Transverse colon (tissue), 3 donors: Measurements from ENCODE around the gene DOK7.

Experiments used
- CTCF ChIP-seq, 5 experiments: fragments of 200-600 bp in 3 of 5; fragments of 450-650 bp in 2 of 5; sonication (generic) in 3 of 5; IDR thresholded peaks; 1 replicate in 2 of 5; 2 replicates in 3 of 5; pipeline ENCODE4 v1.5.1; 2016 to 2017; ENCODE audit warnings: antibody characterized with exemption in 5 of 5, inconsistent platforms in 3 of 5, mild to moderate bottlenecking in 2 of 5, moderate library complexity in 1 of 5
- POLR2A ChIP-seq: fragments of 450-650 bp; IDR thresholded peaks from one replicate; pipeline ENCODE4 v1.6.1; 2016; ENCODE audit warnings: antibody characterized with exemption, mild to moderate bottlenecking, moderate library complexity

- TF ChIP-seq POLR2A (no peak), CTCF (IDR thresholded peaks at IDR 0.05) (no peak)
These were observed 36.6 kb downstream of the DOK7 start for GRCh38 chr4:3499710-3500109.
